ENCODE results near the gene TM2D3.
A peak's percentile ranks its signal among the peaks of the same experiment; 100 is the strongest.

DNA sequence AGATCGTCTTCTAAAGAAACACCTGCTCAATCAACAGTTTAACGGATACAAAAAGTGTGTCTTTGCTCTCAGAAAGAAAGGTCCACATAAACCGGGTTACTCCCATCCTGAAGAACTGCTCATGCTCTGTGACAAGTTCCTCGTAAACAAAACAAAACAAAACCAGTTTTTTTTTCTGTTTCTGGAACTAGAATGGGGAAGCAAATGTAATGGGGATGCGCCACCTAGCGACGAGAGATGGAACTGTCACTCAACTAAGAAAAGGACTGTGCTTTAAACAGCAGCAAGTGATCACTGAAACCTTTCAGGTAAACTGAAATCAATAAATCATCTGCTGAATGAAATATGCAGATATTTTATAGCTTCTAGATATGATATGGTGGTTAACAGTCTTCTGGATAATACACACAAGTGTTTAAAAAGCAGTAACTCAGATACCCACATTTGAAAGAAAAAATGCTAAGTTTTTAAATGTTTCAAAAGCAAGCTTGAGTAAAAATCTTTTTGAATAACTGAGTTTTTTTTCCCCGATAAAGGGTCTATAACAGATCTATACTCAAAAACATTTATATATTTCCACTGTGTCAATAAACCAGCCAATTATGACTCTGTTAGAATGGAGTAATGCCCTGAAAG is 10.9 kb downstream of the TM2D3 start:
- TF ChIP-seq, protein P1, sequence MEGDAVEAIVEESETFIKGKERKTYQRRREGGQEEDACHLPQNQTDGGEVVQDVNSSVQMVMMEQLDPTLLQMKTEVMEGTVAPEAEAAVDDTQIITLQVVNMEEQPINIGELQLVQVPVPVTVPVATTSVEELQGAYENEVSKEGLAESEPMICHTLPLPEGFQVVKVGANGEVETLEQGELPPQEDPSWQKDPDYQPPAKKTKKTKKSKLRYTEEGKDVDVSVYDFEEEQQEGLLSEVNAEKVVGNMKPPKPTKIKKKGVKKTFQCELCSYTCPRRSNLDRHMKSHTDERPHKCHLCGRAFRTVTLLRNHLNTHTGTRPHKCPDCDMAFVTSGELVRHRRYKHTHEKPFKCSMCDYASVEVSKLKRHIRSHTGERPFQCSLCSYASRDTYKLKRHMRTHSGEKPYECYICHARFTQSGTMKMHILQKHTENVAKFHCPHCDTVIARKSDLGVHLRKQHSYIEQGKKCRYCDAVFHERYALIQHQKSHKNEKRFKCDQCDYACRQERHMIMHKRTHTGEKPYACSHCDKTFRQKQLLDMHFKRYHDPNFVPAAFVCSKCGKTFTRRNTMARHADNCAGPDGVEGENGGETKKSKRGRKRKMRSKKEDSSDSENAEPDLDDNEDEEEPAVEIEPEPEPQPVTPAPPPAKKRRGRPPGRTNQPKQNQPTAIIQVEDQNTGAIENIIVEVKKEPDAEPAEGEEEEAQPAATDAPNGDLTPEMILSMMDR (IDR thresholded peaks at IDR 0.05; ENCODE audit: borderline replicate concordance, extremely low read depth, low read length, poor library complexity, severe bottlenecking) = peak; percentile 86
- no peak for TF ChIP-seq EZH2 (IDR thresholded peaks at IDR 0.05; ENCODE audit: borderline replicate concordance, low read depth, low read length, severe bottlenecking)

Data from DND-41 (cell line).